ENCODE measurements around the gene SLC39A13.

Gene SLC39A13

GRCh38 chr11:47378010-47378835 is 30.2 kb upstream of the SLC39A13 start, which contains the start of gene SPI1:
TSS of gene SPI1 (minus strand) at chr11:47378547. CDS start at chr11:47378353, 194 bp downstream.
- Histone ChIP-seq H3K4me1 (peaks cover 56 to 73% (median 62%) of the 10 kb centered on the region in 10 experiments), H4K20me1 (peaks cover 23 to 38% (median 33%) of the 10 kb centered on the region in 11 experiments; a peak in 21 of 22 replicates), H3K9me3 (replicated peaks in 1 of 11) (no peaks in the 10 kb centered on the region), H3K36me3 (peaks cover 26 to 70% (median 49%) of the 10 kb centered on the region in 11 experiments), H3K4me2 (peak within 1 kb of the TSS; percentile 90 to 100 (median 98)), H3K9ac (peak within 1 kb of the TSS; percentile 95 to 100 (median 99)), H3K4me3 (peak within 1 kb of the TSS; percentile 76 to 99 (median 91)), H3K27me3 (no peaks in the 10 kb centered on the region), H3K27ac (peak within 1 kb of the TSS; percentile 94 to 100 (median 99))
- TF ChIP-seq Cebpa-rat (IDR thresholded peaks at IDR 0.05): peak in 6 of 11 experiments; percentile 17 to 77 (median 61); a peak in 8 of 22 replicates

DNA sequence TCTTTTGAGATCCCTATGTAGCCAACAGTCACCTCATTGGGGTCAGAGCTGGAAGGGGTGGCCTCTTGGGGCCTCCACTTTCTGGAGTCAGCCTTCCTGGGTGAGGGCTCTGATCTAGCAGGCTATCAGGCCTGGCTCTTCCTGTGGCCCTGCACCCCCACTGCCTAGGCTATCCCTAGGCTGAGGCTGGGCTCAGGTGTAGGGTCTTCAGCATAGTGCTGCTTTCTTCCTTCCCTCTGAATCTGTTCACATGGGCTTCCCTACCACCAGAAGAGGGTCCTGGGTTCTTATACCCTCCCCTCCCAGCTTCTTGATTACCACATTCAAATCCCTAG is 29.6 kb upstream of the SLC39A13 start:
- no peak for TF ChIP-seq Cebpa-rat (IDR thresholded peaks at IDR 0.05)
- H3K4me1 ChIP-seq: peaks cover 56 to 73% (median 63%) of the 10 kb centered on the region in 10 experiments
- peak overlapping the region; percentile 76 to 99 (median 91) for H3K4me3 ChIP-seq
- H3K27ac ChIP-seq: peak overlapping the region; percentile 94 to 100 (median 99)
- peak overlapping the region; percentile 95 to 100 (median 99) for H3K9ac ChIP-seq
- no peaks in the 10 kb centered on the region for H3K9me3 ChIP-seq (replicated peaks in 1 of 11)
- H3K4me2 ChIP-seq: peak overlapping the region; percentile 90 to 100 (median 98)
- peaks cover 23 to 32% (median 27%) of the 10 kb centered on the region in 11 experiments; a peak in 21 of 22 replicates for H4K20me1 ChIP-seq
- peaks cover 20 to 69% (median 44%) of the 10 kb centered on the region in 11 experiments for H3K36me3 ChIP-seq
- no peaks in the 10 kb centered on the region for H3K27me3 ChIP-seq

- Histone ChIP-seq H3K4me3 (peak overlapping the region in 9 of 10 experiments; percentile 76 to 99 (median 91); a peak in 15 of 20 replicates), H3K4me1 (peaks cover 54 to 73% (median 58%) of the 10 kb centered on the region in 10 experiments), H3K27me3 (no peaks in the 10 kb centered on the region), H3K27ac (peak overlapping the region; percentile 94 to 100 (median 99)), H3K9me3 (replicated peaks in 1 of 11) (no peaks in the 10 kb centered on the region), H3K4me2 (peak overlapping the region; percentile 90 to 100 (median 98)), H4K20me1 (peaks cover 20 to 27% (median 22%) of the 10 kb centered on the region in 11 experiments; a peak in 19 of 22 replicates), H3K9ac (peak overlapping the region; percentile 95 to 100 (median 99); a peak in 21 of 22 replicates), H3K36me3 (peaks cover 15 to 64% (median 39%) of the 10 kb centered on the region in 11 experiments)
- no peak for TF ChIP-seq Cebpa-rat (IDR thresholded peaks at IDR 0.05)
These were observed 29.1 kb upstream of the SLC39A13 start for GRCh38 chr11:47379317-47379716.

GRCh38 chr11:47380078-47380477 is 28.3 kb upstream of the SLC39A13 start:
- no peak overlapping the region for H3K9ac ChIP-seq
- peaks cover 7 to 56% (median 31%) of the 10 kb centered on the region in 11 experiments for H3K36me3 ChIP-seq
- peak overlapping the region in 3 of 11 experiments; percentile 39 to 98 (median 58); a peak in 3 of 22 replicates for H3K4me2 ChIP-seq
- H3K4me3 ChIP-seq: no peak overlapping the region
- no peak for TF ChIP-seq Cebpa-rat (IDR thresholded peaks at IDR 0.05)
- peaks cover 47 to 70% (median 50%) of the 10 kb centered on the region in 10 experiments for H3K4me1 ChIP-seq
- no peaks in the 10 kb centered on the region for H3K27me3 ChIP-seq
- H4K20me1 ChIP-seq: peaks cover 13 to 20% (median 14%) of the 10 kb centered on the region in 11 experiments; a peak in 19 of 22 replicates
- H3K9me3 ChIP-seq (replicated peaks in 1 of 11): no peaks in the 10 kb centered on the region
- peak overlapping the region in 8 of 11 experiments; percentile 11 to 48 (median 34); a peak in 9 of 22 replicates for H3K27ac ChIP-seq

DNA sequence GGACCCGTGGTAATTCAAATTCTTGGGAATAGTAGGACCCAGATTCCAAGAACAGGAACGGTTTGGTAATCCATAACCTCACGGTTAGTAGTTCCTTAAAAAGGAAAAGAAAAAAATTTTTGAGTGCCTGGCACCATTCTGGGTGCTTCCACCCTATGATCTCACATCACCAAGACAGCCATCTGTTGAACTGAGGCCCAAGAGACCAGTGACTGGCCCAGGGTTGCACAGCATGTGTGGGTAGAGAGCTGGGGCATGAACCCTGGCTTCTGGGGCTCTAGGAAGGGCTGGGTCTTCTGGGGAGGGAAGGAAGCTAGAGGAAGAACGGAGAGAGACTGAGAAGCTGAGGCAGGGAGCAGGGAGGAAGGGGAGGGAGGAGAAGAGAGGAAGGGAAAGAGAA is 25.3 kb upstream of the SLC39A13 start:
- Histone ChIP-seq H4K20me1 (no peaks in the 10 kb centered on the region), H3K27ac (peak overlapping the region; percentile 58 to 76 (median 64)), H3K4me3 (peak overlapping the region in 2 of 10 experiments; percentile 10 to 28; a peak in 2 of 20 replicates), H3K9ac (peak overlapping the region; percentile 22 to 73 (median 57); a peak in 20 of 22 replicates), H3K36me3 (peaks cover 0 to 29% (median 12%) of the 10 kb centered on the region in 11 experiments; a peak in 12 of 22 replicates), H3K4me2 (peak overlapping the region; percentile 61 to 89 (median 78)), H3K9me3 (replicated peaks in 1 of 11) (no peaks in the 10 kb centered on the region), H3K4me1 (peaks cover 28 to 91% (median 48%) of the 10 kb centered on the region in 10 experiments), H3K27me3 (no peaks in the 10 kb centered on the region)
- TF ChIP-seq Cebpa-rat (IDR thresholded peaks at IDR 0.05): no peak

DNA sequence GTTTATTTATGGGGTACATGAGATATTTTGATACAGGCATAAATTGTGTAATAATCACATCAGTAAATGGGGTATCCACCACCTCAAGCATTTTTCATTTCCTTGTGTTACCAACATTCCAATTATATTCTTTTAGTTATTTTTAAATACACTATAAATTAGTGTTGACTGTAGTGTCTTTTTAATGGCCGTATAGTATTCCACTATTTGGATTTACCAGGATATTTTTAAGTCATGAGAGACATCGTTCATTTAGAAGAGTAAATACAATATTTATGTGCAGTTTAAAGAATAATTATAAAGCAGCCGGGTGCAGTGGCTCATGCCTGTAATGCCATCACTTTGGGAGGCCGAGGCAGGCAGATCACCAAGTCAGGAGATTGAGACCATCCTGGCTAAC is 23.9 kb upstream of the SLC39A13 start:
- no peak for TF ChIP-seq Cebpa-rat (IDR thresholded peaks at IDR 0.05)
- H3K9me3 ChIP-seq (replicated peaks in 1 of 11): no peaks in the 10 kb centered on the region
- H3K4me3 ChIP-seq: no peak overlapping the region
- 0 out of 22 replicates have a peak overlapping the region, but pooled peaks of 1 of the 11 experiments have one; percentile 8 for H3K27ac ChIP-seq
- no peak overlapping the region for H3K9ac ChIP-seq
- no peaks in the 10 kb centered on the region for H3K27me3 ChIP-seq
- no peaks in the 10 kb centered on the region for H4K20me1 ChIP-seq
- peaks cover 0 to 41% (median 12%) of the 10 kb centered on the region in 11 experiments; a peak in 12 of 22 replicates for H3K36me3 ChIP-seq
- H3K4me1 ChIP-seq: peaks cover 23 to 95% (median 52%) of the 10 kb centered on the region in 10 experiments
- peak overlapping the region in 1 of 11 experiments; percentile 25; a peak in 1 of 22 replicates for H3K4me2 ChIP-seq

DNA sequence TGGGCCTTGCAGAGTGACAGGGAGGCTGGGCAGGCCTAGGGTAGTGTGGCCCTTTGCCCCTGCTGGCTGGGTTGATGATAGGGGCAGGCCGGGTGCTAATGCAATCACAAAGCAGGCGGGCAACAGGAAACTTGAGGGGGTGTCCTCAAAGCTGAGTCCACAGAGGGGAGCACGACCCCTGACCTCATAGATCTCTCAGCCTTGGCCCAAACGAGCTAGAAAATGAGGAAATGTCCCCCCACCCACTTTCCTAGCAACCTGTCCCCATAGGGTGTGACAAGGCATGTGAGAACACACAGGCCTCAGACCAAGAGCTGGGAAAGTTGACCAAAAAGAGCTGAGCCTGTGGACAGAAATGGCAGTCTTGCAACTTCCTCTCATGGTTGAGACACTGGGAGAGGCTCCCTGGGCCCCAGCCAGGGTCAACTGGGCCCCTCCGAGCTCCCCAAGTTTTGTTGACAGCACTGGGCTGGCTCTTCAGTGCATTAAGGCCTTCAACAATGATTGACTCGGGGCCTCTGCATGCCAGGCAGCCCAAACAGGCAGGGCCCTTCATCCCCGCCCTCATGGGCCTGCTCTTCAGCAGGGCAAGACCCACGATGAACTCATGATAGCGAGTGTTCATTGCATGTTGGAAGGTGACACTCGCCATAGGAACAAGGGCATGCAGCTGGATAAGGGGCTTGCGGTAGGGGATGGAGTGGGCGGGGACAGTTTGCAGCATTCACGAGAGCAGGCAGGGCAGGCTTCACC is 20.3 kb upstream of the SLC39A13 start:
- H3K36me3 ChIP-seq: peaks cover 0 to 22% (median 0%) of the 10 kb centered on the region in 11 experiments; a peak in 7 of 22 replicates
- peak overlapping the region; percentile 17 to 100 (median 59); a peak in 16 of 22 replicates for H3K9ac ChIP-seq
- no peaks in the 10 kb centered on the region for H3K9me3 ChIP-seq (replicated peaks in 1 of 11)
- no peaks in the 10 kb centered on the region for H4K20me1 ChIP-seq
- H3K4me3 ChIP-seq: peak overlapping the region in 1 of 10 experiments; percentile 21; a peak in 1 of 20 replicates
- H3K4me2 ChIP-seq: peak overlapping the region in 10 of 11 experiments; percentile 7 to 97 (median 92); a peak in 20 of 22 replicates
- H3K4me1 ChIP-seq: peaks cover 39 to 96% (median 71%) of the 10 kb centered on the region in 10 experiments
- TF ChIP-seq Cebpa-rat (IDR thresholded peaks at IDR 0.05): 0 out of 22 replicates have a peak, but pooled peaks of 1 of the 11 experiments have one; percentile 34
- H3K27me3 ChIP-seq: no peaks in the 10 kb centered on the region
- peak overlapping the region; percentile 98 to 100 (median 100); a peak in 21 of 22 replicates for H3K27ac ChIP-seq

Measured in BLaER1 treated with 17β-estradiol and CSF1 and Interleukin-3, amounts not matched to agents 10 nM and 100 nM (cell line).